ENCODE data around the gene CADPS2.

GRCh38 chr7:122595885-122596284, 290.4 kb downstream of the CADPS2 start:
- TF ChIP-seq CTCF (IDR thresholded peaks at IDR 0.05; ENCODE audit: insufficient read depth, low read length, poor library complexity, severe bottlenecking) (no peak), EZH2phosphoT487 (conservative IDR thresholded peaks at IDR 0.05; ENCODE audit: low read length) (no peak)
